Upper lobe of right lung (tissue), 1 donor: ENCODE measurements around the gene LRRC7. TPM values are rescaled to one million over a fixed set of nuclear protein-coding genes. Genes with fewer than 3 reads are reported as not detected.
A peak's percentile ranks its signal among the peaks of the same experiment; 100 is the strongest.
"Not testable (repeated sequence)": the region's sequence is repeated elsewhere in the genome, so short reads cannot be mapped to it uniquely, and the experiment has no call there.

ENCODE experiments used
- ATAC-seq: fragments of 200-7000 bp; cut with Tn5 transposase; one replicate; pipeline ENCODE4 v1.9.1; 2020; ENCODE audit warnings: mild to moderate bottlenecking, moderate library complexity
- DNase-seq: peaks from one replicate; pipeline ENCODE4 v3.0.0-alpha.2; 2020
- H3K27ac ChIP-seq: fragments of 200-600 bp; one replicate; pipeline ENCODE4 v1.8.0; 2022
- H3K27me3 ChIP-seq: fragments of 200-600 bp; one replicate; pipeline ENCODE4 v1.8.0; 2022; ENCODE audit warnings: mild to moderate bottlenecking
- H3K36me3 ChIP-seq: fragments of 200-600 bp; one replicate; pipeline ENCODE4 v1.8.0; 2022
- H3K4me1 ChIP-seq: fragments of 200-600 bp; one replicate; pipeline ENCODE4 v1.8.0; 2022
- H3K4me3 ChIP-seq: fragments of 200-600 bp; one replicate; pipeline ENCODE4 v1.8.0; 2022; ENCODE audit warnings: mild to moderate bottlenecking
- H3K9me3 ChIP-seq: fragments of 200-600 bp; one replicate; pipeline ENCODE4 v1.8.0; 2022
- CTCF ChIP-seq: fragments of 200-600 bp; IDR thresholded peaks from one replicate; pipeline ENCODE4 v1.8.0; 2022; ENCODE audit warnings: antibody characterized with exemption
- intact Hi-C: fragments of 100-400 bp; cut with DNase I; formaldehyde crosslinking; loops from one replicate; pipeline ENCODE4 v1.11.0; 2022
- total RNA-seq: library from RNA; stranded (reverse); fragmentation: NEBNext Ultra II Directional; extraction: Animal tissue kit (Norgen Biotek cat#: 25700); gene quantifications from one replicate; pipeline ENCODE4 v1.2.1, GENCODE V29; 2021
- donor health status: DM: no; HTN: yes; CAD: no; lungs with severe emphysema.

Gene LRRC7
- total RNA-seq, 1 donor from 2014 or later: not detected

GRCh38 chr1:69919129-69919921 lies 351.6 kb downstream of the LRRC7 start:
- peak; percentile 53 for DNase-seq
- H3K4me3 ChIP-seq: no peak overlapping the region
- intact Hi-C loops: no loop called here
- TF ChIP-seq CTCF: no peak
- no peaks in the 10 kb centered on the region for H3K9me3 ChIP-seq
- ATAC-seq: peak; percentile 9
- H3K27ac ChIP-seq: no peak overlapping the region
- H3K36me3 ChIP-seq: no peaks in the 10 kb centered on the region
- H3K4me1 ChIP-seq: no peaks in the 10 kb centered on the region
- no peaks in the 10 kb centered on the region for H3K27me3 ChIP-seq

GRCh38 chr1:69919922-69920273 lies 352.2 kb downstream of the LRRC7 start:
- Histone ChIP-seq H3K27ac (no peak overlapping the region), H3K27me3 (no peaks in the 10 kb centered on the region), H3K36me3 (no peaks in the 10 kb centered on the region), H3K9me3 (no peaks in the 10 kb centered on the region), H3K4me3 (no peak overlapping the region), H3K4me1 (no peaks in the 10 kb centered on the region)
- intact Hi-C loops: no loop called here
- DNase-seq (no peak), ATAC-seq (peak; percentile 41)
- TF ChIP-seq CTCF: no peak

- intact Hi-C loops: no loop called here
- no peak for DNase-seq
- no peaks in the 10 kb centered on the region for H3K27me3 ChIP-seq
- no peak overlapping the region for H3K27ac ChIP-seq
- no peaks in the 10 kb centered on the region for H3K36me3 ChIP-seq
- no peak for ATAC-seq
- no peak overlapping the region for H3K4me3 ChIP-seq
- no peak for TF ChIP-seq CTCF
- H3K4me1 ChIP-seq: no peaks in the 10 kb centered on the region
- H3K9me3 ChIP-seq: no peaks in the 10 kb centered on the region
Observed at GRCh38 chr1:69920426-69920825, 352.7 kb downstream of the LRRC7 start.

- intact Hi-C loops: no loop called here
Observed at GRCh38 chr1:69921486-69921885, 353.8 kb downstream of the LRRC7 start.

GRCh38 chr1:69928234-69928633 lies 360.5 kb downstream of the LRRC7 start:
- DNase-seq, H3K27ac ChIP-seq, H3K36me3 ChIP-seq, ATAC-seq, H3K9me3 ChIP-seq, intact Hi-C loops, H3K4me1 ChIP-seq, H3K4me3 ChIP-seq, H3K27me3 ChIP-seq: not testable (repeated sequence)

More at GRCh38 chr1:69921486-69921885, 353.8 kb downstream of the LRRC7 start:
- Histone ChIP-seq H3K4me1 (no peaks in the 10 kb centered on the region), H3K4me3 (no peak overlapping the region), H3K9me3 (no peaks in the 10 kb centered on the region), H3K36me3 (no peaks in the 10 kb centered on the region), H3K27ac (no peak overlapping the region), H3K27me3 (no peaks in the 10 kb centered on the region)
- DNase-seq: no peak
- TF ChIP-seq CTCF: no peak
- no peak for ATAC-seq

- no peak for TF ChIP-seq CTCF
- intact Hi-C loops: no loop called here
- H3K27ac ChIP-seq: no peak overlapping the region
- no peak for ATAC-seq
- no peaks in the 10 kb centered on the region for H3K4me1 ChIP-seq
- no peak for DNase-seq
- no peaks in the 10 kb centered on the region for H3K36me3 ChIP-seq
- H3K27me3 ChIP-seq: no peaks in the 10 kb centered on the region
- H3K9me3 ChIP-seq: no peaks in the 10 kb centered on the region
- no peak overlapping the region for H3K4me3 ChIP-seq
Observed at GRCh38 chr1:69929308-69930057, 361.8 kb downstream of the LRRC7 start.
